Bronchial epithelial cell (primary cell): ENCODE results near the gene MMP7. TPM values are rescaled to one million over a fixed set of nuclear protein-coding genes. Genes with fewer than 3 reads are reported as not detected.

Experiments used
- DNase-seq: peaks from one replicate; pipeline ENCODE4 v3.0.0-alpha.2; 2010; ENCODE audit warnings: low read depth
- FAIRE-seq: peaks from 2 replicates; lab custom pipeline; 2011; peaks lifted over from hg19 to GRCh38; lab: Jason Lieb, UNC
- H3K27me3 ChIP-seq: 2 replicates; pipeline ENCODE4 v1.5.1; 2011; ENCODE audit warnings: low read length; ENCODE audit not compliant: control insufficient read depth, insufficient read depth
- H3K36me3 ChIP-seq: 2 replicates; pipeline ENCODE4 v1.5.1; 2011; ENCODE audit warnings: low read length; ENCODE audit not compliant: control insufficient read depth, insufficient read depth
- H3K4me3 ChIP-seq: 2 replicates; pipeline ENCODE4 v1.5.1; 2011; ENCODE audit warnings: mild to moderate bottlenecking, low read depth, low read length, control low read depth
- CTCF ChIP-seq: IDR thresholded peaks from 2 replicates; pipeline ENCODE4 v1.5.1; 2011; ENCODE audit warnings: mild to moderate bottlenecking, moderate library complexity, low read length, control low read depth, inconsistent platforms; ENCODE audit not compliant: insufficient read depth, severe bottlenecking
- total RNA-seq: library from RNA; depleted of rRNA; stranded (reverse); fragments of >200 nt; gene quantifications from 2 replicates; pipeline ENCODE4 v1.2.1, GENCODE V29; 2014

MMP7 gene
- total RNA-seq, 1 donor from 2014 or later = not detected

GRCh38 chr11:102523189-102523570, 7.4 kb downstream of the MMP7 start:
- TF ChIP-seq CTCF = no peak
- no peaks in the 10 kb centered on the region for H3K36me3 ChIP-seq
- no peak for DNase-seq
- no peaks in the 10 kb centered on the region for H3K27me3 ChIP-seq
- no peak for FAIRE-seq
- no peak overlapping the region for H3K4me3 ChIP-seq

DNA sequence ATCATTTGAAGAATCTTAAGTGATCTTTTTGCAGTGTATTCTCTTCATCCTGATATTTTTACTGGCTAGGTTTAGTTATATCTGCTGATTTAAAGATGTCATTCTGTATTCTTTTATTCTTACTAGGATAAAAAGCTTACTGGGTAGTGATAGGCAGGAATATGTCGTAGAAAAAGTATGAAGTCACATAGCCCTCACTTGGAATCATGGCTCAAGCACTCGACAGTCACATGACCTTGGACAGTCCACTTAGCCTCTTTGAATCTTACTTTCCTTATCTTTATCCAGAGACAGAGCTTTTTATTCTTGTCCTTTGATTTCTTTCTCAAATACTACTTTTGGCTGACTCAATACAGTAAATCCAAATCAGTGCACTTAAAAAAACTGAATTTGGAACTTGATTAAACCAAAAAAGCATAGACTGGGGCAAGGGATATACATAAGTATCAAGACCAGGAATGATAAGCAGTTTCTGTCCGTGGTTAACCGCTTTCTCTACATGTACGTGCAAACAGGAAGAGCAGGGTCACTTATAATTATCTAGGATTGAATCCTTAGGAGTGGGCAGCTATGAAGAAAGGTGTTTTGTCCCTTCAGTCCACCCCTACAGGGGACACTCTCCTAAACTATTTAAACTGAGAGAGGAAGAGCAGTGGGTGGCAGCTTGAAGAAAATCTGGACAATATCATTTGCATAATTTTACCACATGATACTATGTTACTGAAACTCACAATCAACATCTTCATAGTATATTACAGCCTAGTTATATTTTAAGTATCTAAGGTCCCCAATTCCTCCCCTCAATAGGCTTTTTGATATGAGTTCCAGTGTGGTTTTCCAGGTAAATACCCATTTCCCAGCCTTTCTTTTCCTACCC, 8.0 kb downstream of the MMP7 start:
- Histone ChIP-seq H3K4me3 (no peak overlapping the region), H3K36me3 (no peaks in the 10 kb centered on the region), H3K27me3 (no peaks in the 10 kb centered on the region)
- DNase-seq (no peak), FAIRE-seq (no peak)
- TF ChIP-seq CTCF = no peak

DNA sequence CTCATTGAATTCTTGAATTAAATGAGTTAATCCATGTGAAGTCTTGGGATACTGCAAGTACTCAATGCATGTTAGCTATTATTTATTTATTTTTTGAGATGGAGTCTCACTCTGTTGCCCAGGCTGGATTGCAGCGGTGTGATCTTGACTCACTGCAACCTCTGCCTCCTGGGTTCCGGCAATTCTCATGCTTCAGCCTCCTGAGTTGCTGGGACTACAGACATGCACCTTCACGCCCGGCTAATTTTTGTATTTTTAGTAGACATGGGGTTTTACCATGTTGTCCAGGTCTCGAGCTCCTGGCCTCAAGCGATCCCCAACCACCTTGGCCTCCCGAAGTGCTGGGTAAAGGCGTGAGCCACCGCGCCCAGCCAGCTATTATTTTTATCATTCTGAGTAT, 9.4 kb downstream of the MMP7 start:
- Histone ChIP-seq H3K4me3 (no peak overlapping the region), H3K36me3 (no peaks in the 10 kb centered on the region), H3K27me3 (no peaks in the 10 kb centered on the region)
- no peak for FAIRE-seq
- DNase-seq = no peak
- TF ChIP-seq CTCF = no peak

DNA sequence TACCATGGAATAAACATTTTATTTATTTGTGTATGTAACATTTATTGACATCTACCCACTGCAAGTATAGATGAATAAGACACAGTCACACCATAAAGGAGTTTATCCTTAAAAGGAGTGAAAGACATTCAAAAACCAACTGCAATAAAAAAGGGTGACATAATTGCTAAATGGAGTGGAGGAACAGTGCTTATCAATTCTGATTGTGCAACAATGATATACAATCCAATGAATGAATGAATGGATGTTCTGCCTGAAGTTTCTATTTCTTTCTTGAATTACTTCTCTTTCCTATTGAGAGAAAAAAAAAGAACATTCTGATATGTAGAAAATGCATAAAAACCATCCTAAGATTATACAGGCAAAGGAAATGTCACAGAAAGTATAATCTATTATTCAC, 10.0 kb downstream of the MMP7 start:
- no peak for DNase-seq
- Histone ChIP-seq H3K27me3 (no peaks in the 10 kb centered on the region), H3K36me3 (no peaks in the 10 kb centered on the region), H3K4me3 (no peak overlapping the region)
- no peak for FAIRE-seq
- TF ChIP-seq CTCF = no peak

GRCh38 chr11:102518296-102519094, 12.1 kb downstream of the MMP7 start:
- no peaks in the 10 kb centered on the region for H3K36me3 ChIP-seq
- H3K27me3 ChIP-seq = no peaks in the 10 kb centered on the region
- TF ChIP-seq CTCF = peak; percentile 16
- no peak overlapping the region for H3K4me3 ChIP-seq
- peak; percentile 36 for FAIRE-seq
- peak; percentile 17 for DNase-seq
